DMS79 (cell line): ENCODE results near the gene GSTCD.
"Not testable (repeated sequence)": the region's sequence is repeated elsewhere in the genome, so short reads cannot be mapped to it uniquely, and the experiment has no call there.

Experiments used
- DNase-seq: peaks from one replicate; lab custom pipeline; 2025; lab: John Stamatoyannopoulos, UW

GSTCD gene, protein sequence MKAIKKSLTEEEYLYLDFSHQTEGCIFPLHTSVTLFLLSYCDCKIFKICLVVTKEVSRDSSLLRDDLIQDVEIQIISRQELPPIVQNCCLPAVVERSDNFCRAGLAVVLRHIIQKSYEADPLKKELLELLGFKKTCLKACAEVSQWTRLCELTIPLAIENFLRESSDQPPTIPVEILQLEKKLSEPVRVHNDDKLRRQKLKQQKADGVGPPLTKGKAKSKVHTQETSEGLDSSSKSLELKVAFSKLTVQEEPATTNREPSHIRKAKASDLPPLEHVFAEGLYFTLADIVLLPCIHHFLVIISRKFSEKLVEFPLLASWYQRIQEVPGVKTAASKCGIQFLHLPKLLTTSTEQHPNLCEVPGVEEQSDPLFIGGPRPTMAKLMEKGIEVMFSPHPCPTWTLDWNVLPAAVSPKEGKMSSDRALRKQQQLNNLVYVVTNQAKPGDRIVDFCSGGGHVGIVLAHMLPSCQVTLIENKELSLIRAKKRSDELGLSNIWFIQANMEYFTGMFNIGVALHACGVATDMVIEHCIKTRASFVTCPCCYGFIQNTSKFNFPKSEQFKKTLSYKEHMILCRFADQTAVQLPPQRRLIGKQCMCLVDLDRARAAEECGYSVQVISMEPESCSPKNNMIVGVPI

DNA sequence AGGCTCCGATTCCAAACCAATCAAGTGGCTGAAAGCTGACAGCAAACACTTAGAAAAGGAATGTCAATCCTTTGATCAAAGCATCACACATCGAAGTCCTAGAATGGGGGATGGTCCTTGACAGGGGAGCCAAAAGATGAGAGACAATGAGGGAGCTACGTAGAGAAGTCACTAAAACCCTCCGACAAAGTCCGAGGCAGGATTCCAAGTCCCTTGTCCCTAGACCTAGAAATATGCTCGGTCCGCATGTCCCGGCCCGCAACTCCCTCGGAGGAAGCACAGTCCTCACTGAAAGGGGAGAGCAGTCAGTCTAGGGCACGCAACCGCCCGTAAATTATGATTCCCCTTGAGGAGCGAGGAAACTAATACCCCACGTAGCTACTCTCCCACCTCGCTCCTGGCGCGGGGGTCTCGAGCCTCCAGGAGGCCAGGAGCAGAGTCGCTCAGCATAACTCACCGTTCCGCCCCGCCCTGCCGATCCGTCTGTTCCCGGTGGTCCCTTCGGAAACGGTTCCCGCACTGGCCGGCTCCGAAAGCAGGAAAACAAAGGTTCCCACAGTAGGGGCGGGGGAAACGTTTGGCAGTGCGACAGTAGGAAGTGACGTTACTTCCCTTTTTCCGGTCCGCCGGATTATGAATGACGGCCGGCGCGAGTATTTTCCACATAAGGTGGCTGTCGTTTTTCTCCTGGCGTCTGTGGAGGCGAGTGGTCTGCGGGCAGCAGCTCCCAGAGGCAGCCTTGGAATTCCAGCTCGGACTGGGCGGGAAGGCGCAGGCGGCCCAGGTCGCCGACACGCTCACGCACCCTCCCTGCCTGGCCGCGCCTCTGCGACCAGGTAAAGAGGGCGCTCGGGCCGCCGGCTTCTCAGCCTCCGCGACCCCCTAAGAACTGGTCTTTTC lies at the start of gene GSTCD, which contains the start of gene INTS12:
TSS of gene GSTCD (plus strand) at position 604 of the 900 bp plus-strand sequence. CDS start 8,830 bp downstream, outside the sequence.
TSS of gene INTS12 (minus strand) at position 509 of the 900 bp plus-strand sequence. CDS start 8,684 bp downstream, outside the sequence.
- peak; percentile 36 for DNase-seq

DNA sequence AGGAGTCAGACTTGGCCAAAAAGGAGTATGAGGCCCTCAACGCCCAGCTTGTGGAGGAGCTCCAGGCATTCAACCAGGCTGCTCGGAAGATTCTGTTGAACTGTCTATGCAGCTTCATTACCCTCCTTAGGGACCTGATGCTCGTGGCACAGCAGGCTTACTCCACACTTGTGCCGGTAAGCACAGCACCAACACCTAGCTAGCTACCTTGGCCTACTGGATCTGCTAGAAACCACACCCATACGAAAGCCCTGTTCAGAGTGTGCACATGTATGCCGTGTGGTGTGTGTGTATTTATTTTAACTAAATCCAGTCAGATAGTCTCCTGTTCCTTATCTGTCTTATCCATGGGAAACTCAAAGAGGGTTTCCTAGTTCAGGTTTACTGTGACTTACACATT lies 49.4 kb upstream of the GSTCD start:
- DNase-seq = no peak

DNA sequence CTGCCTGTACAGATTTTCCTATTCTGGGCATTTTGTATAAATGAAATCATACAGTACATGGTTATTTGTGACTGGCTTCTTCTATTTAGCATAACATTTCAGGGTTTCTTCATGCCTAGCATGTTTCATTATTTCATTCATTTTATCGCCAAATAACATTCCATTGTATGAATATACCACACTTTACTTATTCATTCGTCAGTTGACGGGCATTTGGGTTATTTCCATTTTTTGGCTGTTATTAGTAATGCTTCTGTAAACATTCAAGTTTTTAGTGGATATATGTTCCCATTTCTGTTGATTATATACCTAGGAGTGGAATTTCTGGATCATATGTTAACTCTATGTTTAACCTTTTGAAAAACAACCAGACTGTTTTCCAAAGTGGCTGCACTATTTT lies 47.6 kb upstream of the GSTCD start:
- DNase-seq = no peak

DNA sequence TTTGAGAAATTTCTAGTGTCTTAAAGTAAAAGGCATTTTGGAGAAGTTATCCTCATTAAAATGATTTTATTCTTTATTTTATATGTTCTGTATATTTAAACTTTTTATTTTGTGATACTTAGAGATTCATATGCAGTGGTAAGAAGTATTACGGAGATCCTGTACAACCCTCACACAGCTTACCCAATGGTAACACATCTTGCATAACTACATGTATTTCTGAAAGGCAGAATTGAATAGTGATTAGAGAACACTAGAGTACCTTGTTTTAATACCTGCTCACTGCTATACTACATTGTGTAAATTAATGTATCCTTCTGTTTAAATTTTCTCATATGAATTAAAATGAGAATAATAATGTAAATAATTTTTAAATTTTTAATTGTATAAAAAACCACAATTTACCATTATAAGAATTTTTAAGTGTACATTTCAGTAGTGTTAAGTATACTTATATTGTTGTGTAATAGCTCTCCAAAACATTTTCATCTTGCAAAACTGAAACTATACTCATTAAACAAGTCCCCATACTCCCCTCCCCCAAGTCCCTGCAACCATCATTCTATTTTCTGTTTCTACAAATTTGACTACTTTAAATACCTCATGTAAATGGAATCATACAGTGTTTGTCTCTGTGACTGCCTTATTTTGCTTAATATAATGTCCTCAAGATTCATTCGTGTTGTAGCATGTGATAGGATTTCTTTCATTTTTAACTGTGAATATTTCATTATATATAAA lies 45.5 kb upstream of the GSTCD start:
- DNase-seq = no peak

DNA sequence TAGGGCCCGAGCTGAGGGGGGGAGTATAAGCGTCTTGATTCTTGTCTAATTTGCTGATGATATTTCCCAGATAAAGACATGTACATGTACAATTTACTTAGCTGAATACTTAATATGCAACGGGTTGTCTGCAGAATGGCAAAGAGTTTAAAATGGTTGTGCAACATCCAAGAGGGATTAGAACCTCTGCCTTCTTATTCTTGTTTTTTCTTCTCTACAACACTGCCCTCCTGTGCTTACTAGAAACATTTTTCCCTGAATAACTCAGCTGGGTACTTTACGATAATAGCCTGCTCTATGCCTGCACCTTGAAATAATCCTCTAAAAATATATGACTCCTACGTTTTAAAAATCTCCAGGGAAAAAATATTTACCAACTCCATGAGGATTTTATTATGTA lies 41.9 kb upstream of the GSTCD start:
- no peak for DNase-seq

DNA sequence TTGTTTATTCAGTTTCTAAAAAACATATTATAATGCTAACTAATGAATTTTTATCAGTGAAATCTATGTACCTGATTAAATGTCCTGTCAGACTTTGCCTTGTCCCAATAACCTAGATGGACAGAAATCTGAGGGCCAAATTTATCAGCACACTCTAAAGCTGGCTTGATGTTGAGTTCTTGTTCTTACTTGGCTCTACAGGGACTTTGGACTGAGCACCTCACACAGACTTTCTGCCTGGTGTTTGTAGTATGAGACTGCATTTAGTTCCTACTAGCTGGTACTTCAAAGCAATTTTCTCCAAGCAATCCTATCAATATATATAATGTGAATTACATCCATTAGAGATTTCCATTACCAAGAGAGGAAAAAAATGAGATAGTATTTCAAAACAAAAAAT lies 37.9 kb upstream of the GSTCD start:
- no peak for DNase-seq

DNA sequence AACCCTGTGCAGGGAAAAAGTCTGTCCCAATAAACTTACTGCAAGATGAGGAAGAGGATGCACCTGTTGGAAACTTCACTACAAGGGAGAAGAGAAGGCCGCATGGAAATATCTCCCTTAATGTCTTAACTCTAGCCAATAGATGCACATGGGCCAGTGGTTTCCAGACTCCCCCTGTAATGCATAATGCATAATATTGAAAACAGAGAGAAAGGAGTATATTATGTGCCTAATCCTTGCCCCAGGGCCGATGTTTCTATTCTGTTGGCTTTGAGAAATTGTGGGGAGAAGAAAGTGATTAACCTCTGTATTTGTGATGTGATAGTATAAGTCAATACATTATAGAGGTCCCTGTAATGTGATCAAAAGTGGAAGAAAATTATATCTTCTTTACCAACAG lies 37.3 kb upstream of the GSTCD start:
- DNase-seq = no peak

DNA sequence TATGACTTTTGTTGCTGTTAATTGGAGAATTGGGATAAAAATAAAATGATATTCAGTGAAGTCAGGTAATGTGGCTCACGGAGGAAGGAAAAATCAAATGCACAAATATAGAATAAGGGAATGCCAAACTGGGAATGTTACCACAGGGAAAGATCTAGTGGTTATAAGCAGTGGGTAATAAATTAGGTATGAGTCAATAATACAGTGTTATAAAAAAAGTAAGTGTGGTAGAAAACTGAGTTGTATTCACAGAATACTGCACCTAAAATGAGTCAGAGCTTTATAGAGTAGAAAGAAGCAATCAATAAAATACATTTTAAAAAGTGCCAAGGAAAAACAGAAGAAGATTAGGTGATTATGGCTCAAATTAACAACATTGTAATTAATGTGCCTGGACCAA lies 34.6 kb upstream of the GSTCD start:
- no peak for DNase-seq

DNA sequence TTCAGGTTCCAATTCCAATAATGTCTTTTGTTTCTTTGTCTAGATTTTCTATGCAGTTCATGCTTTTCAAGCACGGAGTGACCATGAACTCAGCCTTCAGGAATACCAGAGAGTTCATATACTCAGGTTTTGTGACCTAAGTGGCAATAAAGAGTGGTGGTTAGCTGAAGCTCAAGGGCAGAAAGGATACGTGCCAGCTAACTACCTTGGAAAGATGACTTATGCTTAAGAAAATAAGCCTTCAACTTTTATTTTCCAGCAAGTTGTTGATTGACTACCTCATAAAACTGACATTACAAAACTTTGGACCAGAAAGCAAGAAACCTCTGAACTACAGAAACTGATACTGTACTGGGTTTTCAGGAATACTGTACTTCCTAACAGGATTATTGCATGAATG lies 30.9 kb upstream of the GSTCD start:
- no peak for DNase-seq

DNA sequence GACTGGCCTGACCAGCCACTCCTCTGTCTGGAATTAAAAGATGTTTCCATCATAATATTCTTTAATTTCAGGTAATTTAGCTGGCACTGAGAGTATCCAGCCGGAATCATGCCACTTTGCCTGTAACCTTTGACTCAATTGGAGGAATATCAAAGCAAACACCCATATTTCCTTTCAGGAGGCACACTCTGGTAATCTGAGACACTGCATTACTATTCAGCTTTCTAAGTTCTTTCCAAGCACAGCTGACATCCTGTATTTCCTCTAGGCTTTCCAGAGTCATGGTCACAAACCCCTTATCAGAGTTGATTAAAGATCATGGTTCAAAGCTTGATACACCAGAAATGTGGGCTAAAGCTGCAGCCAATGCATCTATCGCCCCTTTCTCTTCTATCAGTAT lies 29.4 kb upstream of the GSTCD start:
- DNase-seq = no peak

DNA sequence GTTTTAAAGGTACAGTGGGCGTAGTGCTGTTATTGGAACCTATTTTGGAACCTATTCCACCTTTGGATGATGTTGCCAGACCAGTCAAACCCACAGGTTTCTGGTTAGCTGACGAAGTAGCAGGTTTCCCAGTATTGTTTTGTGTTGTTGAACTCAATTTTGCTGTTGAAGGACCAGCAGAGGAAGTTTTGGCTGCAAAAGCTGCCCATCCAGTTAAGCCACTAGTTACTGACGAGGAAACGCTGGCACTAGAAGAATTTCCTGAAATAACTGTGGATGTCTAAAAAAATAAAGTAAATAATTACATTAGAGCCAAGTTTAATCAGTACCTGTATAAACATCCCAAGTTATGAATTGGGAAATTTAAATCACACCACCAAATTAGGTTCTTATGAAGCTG lies 25.5 kb upstream of the GSTCD start:
- DNase-seq = no peak

DNA sequence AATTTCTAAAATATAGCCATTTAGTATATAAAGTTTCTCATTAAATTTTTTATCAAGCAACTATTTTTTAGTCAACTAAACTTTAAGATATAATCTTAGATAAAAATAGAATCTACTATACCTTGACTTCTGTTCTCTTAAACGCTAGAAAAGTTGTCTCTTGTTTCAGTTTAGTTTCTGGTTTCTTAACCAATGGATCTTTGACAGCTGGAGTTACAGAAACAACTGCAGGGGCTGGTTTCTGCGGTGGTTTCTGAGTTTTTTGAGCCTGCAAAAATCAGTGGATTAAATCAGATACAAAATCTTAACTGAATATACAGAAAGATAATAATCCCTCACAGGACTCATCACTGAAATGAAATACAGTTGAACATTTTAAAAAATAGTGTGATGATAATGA lies 22.0 kb upstream of the GSTCD start:
- DNase-seq = no peak

DNA sequence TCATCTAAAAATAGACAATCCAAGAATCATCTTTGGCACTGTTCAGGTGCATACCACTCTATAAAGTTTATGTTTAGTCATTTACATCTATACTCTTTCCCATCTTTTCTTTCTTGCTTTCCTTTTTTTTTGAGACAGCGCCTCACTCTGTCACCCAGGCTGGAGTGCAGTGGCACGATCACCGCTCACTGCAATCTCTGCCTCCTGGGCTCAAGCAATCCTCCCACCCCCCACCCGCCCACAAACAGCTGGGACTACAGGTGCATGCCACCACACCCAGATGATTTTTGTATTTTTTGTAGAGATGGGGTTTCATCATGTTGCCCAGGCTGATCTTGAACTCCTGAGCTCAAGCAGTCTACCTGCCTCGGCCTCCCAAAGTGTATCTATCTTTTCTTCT lies 13.8 kb upstream of the GSTCD start:
- not testable (repeated sequence) for DNase-seq

DNA sequence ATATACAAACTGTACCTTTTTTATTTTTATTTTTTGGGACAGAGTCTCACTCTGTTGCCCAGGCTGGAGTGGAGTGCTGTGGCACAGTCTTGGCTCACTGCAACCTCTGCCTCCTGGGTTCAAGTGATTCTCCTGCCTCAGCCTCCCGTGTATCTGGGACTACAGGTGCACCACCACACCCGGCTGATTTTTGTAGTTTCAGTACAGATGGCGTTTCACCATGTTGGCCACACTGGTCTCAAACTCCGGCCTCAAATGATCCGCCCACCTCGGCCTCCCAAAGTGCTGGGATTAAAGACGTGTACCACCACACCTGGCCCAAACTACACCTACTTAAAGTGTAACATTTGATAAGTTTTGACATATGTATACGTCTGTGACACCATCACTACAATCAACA lies 12.8 kb upstream of the GSTCD start:
- not testable (repeated sequence) for DNase-seq

DNA sequence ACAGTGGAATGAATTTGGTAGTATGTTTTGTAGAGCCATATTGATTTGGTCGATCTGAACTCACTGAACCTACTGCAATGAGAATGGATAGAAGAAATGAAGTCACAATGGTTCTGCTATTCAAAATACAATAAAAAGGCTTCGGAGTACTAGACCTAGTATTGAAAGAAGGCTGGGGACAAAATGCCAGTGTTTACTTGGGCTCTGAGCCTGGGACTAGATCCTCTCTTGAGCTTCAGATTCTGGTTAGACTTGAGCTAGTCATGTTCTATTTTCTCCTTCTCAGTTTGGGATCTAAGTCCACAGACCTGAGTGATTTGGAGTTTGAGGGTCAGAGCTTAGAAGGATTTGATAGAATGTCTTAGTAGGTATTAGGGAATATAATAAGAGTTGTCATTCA lies 10.0 kb upstream of the GSTCD start:
- no peak for DNase-seq

DNA sequence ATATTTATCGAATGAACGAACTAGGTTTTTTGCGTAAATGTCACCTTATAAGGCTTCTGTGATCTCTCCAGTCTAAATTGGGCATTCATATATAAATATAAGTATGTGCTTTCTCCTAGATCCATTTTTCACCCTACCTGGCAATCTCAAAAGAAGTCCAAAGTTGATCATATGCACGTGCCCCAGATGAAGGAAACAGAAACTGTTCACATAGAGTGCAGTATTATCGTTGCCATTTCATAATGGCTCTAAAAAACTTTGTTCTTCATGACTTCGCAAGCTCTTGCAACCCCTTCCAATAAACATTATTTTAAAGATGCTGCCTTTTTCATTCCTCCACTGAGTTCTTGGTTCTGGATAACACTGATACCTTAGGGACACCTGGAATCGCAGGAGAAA lies 803 bp upstream of the GSTCD start:
- no peak for DNase-seq

DNA sequence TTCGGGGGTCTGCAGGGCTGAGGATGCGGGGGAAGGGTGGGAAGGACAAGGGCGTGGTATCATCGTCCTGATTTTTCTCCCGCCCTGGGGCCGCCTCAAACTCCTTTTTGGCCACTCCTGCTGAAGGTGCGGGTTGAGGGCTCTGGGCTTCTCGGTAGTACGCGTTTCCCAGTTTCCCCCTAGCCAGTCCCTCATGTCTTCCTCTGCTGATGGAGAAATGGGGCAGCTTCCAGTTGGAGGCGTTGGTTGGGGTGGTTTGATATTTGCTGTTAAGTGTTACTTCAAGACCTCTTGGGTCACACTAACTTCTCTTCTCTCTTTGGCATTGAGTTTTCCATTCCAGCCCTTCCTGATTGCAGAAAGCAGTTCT lies 482 bp downstream of the GSTCD start:
- DNase-seq = no peak

DNA sequence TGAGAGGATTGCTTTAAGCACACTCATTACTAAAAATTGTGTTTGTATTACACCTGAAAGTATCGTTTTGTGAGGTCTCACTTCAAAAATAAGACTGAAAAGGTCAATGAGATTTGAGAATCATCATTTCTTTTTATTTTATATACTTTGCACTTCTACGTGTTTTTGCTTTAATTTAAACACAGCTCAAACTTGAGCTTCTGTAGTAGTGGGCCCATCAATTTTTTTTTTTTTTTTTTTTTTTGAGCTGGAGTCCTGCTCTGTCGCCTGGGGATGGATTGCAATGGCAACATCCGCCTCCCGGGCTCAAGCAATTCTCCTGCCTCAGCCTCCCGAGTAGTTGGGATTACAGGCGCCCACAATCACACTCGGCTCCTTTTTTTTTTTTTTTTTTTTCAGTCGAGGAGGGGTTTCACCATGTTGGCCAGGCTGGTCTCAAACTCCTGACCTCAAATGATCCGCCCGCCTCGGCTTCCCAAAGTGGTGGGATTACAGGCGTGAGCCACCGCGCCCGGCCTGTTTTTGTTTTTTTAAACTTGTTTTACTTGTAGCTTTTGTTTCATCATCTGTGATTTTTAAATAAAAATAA lies 1.5 kb downstream of the GSTCD start:
- DNase-seq = no peak

DNA sequence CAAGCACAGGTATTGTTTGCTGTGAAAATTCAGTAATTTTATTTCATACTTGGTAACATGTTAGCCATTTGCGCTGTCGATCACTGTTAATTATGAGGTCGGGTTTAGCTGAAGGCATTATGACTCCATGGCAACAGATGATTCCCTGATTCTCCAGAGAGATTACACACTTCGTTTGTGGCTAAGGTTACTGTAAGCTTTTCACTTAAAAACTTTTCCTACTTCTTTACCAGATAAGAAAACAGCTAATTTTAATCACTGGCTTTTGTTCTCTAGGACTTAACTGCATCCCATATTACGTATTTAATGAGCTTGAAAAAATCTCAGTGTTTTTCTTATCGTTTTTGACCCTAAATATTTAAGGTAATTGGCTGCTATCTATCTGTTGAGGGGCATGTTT lies 2.1 kb downstream of the GSTCD start:
- no peak for DNase-seq

DNA sequence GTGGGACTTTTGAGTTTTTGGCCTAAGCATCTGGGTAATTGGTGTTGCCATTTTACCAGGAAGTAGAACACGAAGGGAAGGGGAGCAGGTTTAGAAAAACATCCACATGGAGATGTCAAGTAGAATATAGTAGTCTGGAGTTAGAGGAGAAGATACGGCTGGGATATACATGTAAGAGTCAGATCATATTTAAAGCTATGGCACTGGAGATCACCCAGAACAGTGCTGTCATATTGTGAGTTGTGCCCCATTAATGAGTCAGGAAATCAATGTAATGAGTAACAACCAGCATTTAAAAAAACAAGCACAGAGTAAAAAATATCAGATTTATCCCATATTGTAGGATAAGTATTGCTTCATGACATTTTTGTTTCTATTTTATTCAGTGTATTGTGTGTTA lies 4.2 kb downstream of the GSTCD start:
- no peak for DNase-seq

DNA sequence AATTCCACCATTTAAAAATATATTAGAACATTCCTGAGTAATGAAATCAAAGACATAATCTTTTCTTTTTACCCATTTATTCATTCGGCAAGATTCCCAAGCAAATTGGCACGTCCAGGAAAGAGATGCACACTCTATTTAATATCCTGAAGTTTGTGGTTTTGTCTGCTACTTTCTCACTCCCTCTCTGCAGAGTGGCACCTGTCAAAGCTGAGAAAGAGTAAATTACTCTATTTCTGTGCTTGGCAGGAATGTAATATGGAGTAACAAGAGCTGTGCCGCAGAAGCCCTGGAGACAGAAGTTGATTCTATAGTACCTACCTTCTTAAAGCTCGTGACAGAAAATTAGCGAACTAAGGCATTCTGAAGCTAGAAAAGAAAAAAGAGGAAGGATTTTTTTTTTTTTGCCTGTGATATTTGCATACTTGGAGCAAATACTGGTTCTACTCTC lies 5.5 kb downstream of the GSTCD start:
- no peak for DNase-seq
